GM10266 (cell line): ENCODE results near the gene RBM39.

Experiments
- DNase-seq: peaks from one replicate; pipeline ENCODE4 v3.0.0; 2012; ENCODE audit errors: extremely low spot score
- TF ChIP-seq, protein P1 (sequence below): IDR thresholded peaks from 2 replicates; pipeline ENCODE4 v1.5.1; 2012; ENCODE audit warnings: mild to moderate bottlenecking, low read depth; ENCODE audit not compliant: control insufficient read depth, insufficient read depth; ENCODE audit errors: missing control alignments

RBM39 gene

GRCh38 chr20:35680452-35681183, 61.4 kb downstream of the RBM39 start:
- TF ChIP-seq, protein P1, sequence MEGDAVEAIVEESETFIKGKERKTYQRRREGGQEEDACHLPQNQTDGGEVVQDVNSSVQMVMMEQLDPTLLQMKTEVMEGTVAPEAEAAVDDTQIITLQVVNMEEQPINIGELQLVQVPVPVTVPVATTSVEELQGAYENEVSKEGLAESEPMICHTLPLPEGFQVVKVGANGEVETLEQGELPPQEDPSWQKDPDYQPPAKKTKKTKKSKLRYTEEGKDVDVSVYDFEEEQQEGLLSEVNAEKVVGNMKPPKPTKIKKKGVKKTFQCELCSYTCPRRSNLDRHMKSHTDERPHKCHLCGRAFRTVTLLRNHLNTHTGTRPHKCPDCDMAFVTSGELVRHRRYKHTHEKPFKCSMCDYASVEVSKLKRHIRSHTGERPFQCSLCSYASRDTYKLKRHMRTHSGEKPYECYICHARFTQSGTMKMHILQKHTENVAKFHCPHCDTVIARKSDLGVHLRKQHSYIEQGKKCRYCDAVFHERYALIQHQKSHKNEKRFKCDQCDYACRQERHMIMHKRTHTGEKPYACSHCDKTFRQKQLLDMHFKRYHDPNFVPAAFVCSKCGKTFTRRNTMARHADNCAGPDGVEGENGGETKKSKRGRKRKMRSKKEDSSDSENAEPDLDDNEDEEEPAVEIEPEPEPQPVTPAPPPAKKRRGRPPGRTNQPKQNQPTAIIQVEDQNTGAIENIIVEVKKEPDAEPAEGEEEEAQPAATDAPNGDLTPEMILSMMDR, result no peak
- no peak for DNase-seq

DNA sequence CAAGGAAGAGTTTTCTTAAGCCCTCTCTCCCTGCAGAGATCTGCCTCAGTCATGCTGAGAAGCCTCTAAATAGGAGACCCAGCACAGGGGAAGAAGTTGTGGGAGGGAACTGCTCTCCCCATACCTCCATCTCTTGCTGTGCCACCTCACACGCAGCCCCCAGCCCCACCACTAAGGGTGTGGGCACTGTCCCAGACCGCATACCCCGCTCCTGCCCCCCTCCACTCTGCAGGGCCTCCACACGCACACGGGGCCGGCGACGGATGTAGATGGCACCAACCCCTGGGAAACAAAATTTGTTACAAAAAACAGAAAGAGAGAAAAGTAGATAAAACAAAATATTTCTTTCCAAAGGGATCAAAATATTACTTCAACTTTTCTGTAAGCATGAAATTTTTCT, 67.1 kb downstream of the RBM39 start:
- TF ChIP-seq, protein P1, result no peak
- DNase-seq, result no peak

DNA sequence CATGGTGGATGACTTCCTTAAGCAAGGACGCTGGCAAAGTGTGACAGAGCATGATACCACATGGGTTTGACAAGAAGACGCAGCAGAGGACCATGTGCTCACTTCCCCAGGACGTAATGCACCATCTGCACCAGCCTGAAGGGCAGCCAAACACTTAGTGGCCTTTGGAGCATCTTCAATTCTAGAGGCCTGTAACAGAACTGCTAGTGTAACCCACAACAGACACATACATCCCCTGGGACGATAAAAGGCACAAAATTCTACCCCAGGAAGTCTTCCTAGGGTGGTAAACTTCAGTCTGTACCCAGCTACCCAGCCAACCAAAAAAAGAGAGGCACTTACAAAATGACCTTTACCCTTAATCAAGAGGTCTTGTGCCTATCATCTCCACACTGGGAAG, 68.2 kb downstream of the RBM39 start:
- TF ChIP-seq, protein P1, result no peak
- no peak for DNase-seq

DNA sequence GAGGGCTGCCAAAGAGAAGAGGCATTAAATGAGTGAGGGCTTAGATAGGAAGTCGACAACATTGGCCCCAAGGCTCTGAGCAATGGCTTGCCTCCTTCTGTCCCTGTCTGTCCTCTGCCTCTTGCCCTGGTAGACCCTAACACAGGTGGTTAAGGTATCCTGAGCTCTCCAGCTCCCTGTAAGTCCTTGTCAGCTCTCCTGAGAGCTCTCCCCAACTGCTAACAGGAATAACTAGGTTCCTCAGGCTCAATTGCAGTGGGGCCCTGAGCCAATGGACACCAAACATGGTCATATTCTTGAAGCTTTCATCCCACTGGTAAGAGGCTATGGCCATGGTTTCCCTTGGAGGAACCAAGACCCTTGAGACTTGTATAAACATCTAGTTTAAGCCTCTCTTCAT, 72.4 kb downstream of the RBM39 start:
- DNase-seq, result no peak
- TF ChIP-seq, protein P1, result no peak

DNA sequence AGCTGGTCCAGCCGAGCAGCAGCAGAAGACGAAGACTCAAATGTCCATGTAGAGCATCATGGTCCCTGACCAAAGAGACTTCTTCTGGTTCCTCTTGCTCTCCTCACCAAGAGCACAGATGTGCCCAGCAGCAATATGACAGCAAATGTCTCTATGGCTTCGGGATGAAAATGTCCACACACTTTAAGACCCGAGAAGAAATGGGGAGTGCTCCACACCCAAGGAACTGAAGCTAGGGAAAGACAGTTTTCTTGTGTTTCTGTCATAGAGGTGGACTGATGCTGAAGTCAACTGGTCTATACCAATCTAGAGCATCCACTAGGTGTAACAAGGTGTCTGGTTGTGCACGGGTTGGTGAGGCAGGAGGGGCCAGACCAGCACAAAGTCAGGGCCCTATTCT, 72.8 kb downstream of the RBM39 start:
- no peak for DNase-seq
- TF ChIP-seq, protein P1, result no peak

GRCh38 chr20:35665949-35666288, 76.1 kb downstream of the RBM39 start:
- DNase-seq, result no peak
- TF ChIP-seq, protein P1, result no peak

- TF ChIP-seq, protein P1, result no peak
- peak; percentile 96 for DNase-seq
Measured at GRCh38 chr20:35664466-35665206, 77.4 kb downstream of the RBM39 start, which contains the start of the genes CPNE1 and RBM12. CPNE1 (minus strand) TSS chr20:35664900; CDS start chr20:35632923, 31,977 bp downstream. RBM12 (minus strand) TSS chr20:35664900; CDS start chr20:35655322, 9,578 bp downstream.
